Measurements from ENCODE around the gene BHLHA15.
A peak's percentile ranks its signal among the peaks of the same experiment; 100 is the strongest.

The BHLHA15 gene

DNA sequence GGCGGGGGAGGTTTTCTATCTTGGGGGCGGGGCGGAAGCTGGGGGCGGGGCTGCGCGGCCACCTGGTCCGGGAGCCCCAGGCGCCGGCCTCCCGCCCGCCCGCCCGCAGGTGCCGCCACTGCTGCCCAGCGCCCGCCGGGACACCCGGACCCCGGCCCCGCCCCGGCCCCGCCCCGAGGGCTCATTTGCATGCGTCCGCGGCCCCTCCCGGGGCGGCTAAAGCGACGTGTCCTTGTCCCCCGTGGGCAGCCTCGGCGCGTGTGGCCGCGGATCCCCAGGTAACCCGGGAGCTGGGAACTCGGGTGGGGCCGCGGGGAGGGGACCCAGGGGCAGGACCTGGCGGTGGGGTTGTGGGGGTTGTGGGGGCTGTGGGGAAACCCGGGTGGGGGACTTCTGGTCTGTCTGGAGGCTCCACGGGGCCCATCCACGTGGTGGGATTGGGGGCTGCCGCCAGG lies at the start of gene BHLHA15:
Gene BHLHA15 (plus strand): TSS at position 219 of the 455 bp plus-strand sequence. CDS start 871 bp downstream, outside the sequence.
- DNase-seq (ENCODE audit: low spot score) = peak; percentile 90

DNA sequence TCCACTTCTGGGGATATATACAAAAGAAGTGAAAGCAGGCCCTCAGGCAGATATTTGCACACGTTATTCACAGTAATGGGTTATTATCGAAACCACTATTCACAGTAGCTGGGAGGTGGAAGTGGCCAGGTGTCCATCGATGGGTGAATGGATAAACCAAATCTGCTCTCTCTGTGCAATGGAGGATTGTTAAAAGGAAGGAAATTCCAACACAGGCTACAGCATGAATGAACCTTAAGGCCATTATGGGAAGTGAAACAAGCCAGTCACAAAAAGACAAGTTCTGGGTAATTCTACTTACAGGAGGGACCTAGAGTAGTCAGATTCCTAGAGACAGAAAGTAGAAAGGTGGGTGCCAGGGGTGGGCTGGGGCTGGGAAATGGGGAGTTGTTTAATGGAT lies 48.5 kb upstream of the BHLHA15 start:
- no peak for DNase-seq (ENCODE audit: low spot score)

DNA sequence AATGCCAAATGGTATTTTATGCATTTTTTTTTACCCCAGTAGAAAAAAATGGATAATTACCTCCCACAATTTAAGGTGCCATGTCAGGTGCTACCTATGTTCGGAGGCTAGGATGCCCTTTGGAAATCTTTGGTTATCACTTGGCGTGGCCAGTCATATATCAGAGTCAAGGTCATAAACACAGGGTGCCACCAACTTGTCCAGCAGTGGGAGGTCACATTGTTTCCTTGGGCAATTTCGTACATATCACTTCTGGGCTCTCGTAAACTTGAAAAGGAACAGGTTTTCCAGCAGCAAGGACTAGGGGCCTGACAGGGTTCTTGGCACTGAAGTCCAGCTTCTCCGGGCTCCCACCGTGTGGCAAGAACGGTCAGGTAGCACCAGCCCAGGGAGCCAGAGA lies 48.0 kb upstream of the BHLHA15 start:
- DNase-seq (ENCODE audit: low spot score) = no peak

DNA sequence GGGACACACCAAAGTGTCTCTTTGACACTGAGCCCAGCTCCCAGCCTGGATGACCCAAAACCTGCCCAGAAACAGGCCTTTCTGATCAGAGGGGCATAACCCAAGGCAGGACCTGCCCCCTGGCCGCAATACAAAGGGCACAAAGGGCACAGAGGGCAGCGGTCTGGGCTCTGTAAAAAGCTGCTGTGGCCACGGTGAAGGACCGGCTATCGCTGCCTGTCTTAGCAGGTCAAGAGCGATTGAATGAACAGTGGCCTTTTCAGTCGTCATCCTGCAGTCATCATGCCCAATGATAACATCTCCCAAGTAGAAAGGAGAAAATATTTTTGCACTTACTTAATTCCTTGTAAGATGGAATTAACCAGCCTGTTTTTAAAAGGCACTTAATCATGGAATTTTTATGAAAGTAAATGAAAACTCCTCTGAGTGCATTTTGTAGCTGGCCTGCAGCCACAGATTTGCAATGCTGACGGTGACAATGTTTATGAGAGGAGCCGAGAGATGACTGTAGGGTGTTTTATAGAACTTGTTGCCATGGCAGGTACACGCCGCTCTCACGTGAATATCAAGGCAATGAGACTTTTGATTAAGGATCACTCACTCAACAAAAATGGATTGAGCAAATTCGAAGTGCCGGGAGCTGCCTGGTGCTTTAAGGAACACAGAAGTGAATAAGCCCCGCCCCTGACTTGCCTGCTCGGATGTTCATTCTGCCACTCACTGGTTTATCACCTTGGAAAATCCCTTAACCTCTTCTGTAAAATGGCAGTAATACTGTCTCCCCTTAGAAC lies 47.3 kb upstream of the BHLHA15 start:
- no peak for DNase-seq (ENCODE audit: low spot score)

DNA sequence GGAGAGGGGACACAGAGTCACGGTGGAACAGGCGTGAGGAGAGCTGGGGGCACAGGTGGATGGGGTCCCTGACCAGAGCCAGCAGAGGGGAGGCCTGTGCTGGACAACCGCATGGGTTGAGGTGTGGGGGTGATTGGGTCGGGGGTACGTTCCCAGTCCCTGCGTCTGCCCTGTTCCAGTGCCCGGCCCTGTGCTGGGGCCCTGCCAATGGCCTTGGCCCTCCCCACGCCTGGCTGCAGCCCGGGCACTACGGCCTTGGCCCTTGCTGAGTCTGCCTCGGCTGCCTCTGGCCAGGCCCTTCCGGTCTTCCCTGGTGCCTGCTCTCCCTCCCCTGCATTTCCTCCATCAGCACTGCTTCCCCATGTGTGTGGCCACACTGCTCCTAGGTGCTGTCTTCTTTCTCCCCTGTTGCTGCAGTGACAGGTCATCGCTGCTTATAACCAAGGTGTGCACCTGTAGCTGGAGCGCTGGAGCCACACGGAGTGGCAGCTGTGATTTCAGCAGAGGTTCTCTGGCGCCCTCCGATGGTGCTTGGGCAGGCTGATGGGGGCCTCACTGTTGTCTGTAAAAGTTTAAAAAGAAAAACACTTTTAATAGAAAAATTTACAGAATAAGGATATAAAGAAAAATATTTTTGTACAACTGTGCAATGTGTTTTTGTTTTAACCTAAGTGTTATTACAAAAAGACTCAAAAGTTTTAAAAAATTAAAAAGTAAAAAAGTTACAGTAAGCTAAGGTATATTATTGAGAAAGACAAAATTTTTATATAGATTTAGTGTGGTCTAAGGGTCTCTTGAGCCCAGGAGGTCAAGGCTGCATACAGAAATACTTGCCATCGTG lies 45.2 kb upstream of the BHLHA15 start:
- peak; percentile 73 for DNase-seq (ENCODE audit: low spot score)

DNA sequence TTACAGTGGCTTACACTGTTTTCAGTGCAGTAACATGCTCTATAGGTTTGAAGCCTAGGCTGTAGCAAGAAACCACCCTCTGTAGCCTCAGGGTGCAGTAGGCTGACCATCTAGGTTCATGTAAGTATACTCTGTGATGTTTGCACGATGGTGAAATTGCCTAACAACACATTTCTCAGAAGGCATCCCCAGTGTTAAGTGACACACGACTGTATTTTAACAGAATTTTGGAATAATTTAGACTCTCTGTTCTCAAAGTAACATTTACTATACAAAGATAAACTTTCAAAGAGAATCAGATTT lies 44.6 kb upstream of the BHLHA15 start:
- no peak for DNase-seq (ENCODE audit: low spot score)

DNA sequence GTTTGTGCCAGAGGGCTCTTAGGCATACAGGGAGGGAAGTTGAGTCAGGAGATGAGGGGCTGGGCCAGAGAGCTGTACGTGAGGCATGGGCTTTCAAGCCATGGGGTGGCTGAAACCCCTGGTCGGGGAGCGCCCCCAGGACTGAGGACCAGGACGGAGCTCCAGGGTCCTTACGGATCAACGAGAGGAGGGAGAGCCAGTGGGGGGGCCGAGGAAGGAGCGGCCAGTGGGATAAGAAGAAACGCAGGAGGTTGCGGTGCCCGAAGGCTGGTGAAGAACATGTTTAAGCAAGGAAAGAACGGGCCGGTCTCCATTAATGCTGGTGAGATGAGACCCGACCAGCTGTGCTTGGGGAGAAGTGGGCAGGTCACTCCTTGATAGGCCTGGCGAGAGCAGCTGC lies 43.6 kb upstream of the BHLHA15 start:
- no peak for DNase-seq (ENCODE audit: low spot score)

DNA sequence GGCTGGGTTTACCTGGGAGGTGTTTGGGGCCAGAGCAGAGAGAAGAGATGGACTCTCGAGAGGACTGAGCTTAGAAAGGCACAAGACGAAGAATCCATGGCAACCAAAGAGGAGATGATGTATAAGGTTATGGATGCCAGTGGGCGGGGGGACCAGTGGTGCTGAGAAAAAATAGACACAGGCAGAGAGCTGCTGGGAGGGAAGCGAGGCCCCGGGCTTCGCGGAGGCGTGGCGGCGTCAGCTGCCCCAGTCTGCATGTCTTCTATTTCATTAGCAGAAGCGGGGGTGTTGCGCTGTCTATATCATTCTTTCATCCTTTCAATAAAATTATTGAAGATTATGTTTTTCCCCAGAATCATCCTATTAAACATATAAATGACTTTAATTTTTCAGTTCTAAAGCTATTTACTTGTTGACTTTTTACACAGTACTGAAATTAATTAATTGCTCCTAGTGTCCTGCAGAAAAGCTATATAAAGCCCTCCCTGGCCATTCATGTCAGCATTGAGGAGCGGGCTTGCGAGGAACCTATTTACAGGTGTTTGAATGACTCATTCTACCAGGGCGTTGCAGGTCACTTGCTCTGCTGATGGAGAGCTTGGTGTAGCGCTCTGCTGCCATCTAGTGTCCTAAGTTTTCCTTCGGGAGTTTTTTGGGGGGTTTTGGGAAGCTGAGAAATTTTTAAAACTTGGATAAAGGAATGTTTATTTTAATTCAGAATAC lies 42.9 kb upstream of the BHLHA15 start:
- peak; percentile 75 for DNase-seq (ENCODE audit: low spot score)

DNA sequence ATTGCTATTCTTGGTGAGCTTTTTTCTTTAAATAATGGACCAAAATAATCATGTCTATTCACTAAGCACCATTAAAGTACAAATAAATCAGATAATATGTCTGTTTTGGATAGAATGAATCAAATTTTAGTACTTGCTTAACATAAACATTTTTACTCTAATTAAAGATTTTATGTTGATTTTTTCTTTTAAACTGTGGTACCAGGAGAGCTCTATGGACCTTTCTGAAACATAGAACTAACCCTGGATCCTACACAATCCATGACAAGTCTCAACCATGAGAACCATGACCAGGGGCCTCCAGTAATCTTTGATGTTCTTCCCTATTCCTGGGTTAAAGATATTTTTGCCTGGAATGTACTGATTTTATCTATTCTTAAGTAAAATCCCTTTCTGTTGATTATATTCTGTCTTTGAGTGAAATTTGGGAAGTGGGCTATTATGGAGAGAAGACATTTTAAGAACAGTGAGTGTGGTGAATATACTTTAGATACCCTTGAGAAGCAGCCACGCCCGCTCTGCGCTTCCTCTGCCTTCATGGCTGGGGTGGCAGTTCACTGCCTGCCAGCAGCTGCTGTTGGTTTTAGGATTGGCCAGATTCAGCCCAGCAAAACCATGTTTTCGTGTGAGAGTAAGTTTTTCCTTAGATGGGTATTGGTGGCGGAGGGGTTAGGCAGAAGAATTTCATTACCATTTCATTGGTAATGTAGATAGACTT lies 42.2 kb upstream of the BHLHA15 start:
- no peak for DNase-seq (ENCODE audit: low spot score)

DNA sequence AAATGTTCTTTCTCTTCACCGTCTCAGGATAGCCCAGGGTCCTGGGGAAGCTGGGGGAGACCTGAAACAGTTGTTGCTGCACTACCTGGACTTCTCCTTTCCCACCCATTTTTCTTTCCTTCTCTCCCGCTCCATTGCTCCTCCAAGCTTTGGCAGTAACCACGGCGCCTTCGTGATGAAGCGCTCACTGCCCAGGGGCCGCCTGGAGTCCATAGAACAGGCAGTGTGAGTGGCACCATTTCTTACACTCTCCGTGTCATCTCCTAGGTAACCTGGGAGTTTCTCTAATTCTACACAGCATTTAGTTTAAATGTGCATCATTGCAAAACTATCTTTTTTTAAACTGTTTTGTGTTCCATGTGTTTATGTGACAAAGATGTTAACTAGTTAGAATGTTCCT lies 40.3 kb upstream of the BHLHA15 start:
- DNase-seq (ENCODE audit: low spot score) = no peak

DNA sequence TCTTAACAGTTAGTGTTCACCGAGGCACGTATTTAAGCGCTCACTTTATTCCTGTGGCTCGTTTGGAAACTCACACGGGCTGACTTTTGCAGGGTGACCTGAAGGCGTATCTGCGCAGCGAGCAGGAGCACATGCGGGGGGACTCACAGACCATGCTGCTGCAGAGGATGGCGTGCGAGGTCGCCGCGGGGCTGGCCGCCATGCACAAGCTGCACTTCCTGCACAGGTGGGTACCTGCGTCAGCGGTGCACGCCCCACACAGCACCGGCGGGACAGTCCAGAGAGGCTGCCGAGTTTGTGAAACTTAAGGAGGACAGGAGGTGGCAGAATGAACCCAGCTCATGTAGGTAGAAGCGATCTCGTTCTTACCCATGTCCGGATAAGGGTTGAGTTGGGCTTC lies 39.8 kb upstream of the BHLHA15 start:
- DNase-seq (ENCODE audit: low spot score) = no peak

DNA sequence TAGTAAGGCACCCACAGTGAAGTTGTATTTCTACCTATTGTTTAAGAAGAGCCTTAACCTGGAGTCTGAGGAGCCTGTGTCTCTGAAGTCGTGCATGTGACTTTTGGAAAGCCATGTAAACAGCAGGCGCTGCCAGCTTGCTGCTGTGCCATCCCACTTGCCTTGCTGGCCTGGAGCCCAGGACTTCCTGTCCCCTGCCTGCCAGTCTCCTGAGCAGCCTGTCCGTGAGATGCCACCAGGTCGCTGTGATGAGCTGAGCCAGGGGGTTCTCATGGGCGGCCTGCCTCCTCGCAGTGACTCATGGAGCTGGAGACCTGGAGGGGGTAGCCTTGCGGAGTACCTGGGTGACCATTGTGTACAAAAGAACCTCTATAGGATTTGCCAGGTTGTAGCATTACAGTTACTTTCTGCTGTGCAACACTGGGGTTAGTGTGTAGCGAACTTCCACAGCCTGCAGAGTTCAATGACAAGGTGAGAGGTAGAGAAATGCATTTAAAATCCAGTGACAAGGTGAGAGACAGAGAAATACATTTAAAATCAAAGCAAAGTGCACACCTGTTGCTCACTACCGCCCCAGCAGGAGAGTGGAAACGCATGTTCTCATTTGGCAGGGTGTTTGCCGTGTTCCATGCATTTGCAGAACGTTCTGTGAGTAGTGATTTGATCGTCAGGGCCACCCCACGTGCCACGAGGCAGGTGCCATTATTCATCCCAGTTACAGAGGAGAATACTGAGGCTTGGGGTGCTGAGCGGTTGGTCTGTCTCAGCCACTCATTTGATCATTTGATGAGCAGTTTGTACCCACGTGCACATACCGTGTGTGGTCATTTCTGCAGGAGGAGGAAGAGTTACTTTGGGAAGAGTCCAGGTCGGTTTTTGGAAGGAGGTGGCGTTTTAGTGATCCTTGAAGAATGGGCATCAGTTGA lies 36.6 kb upstream of the BHLHA15 start:
- no peak for DNase-seq (ENCODE audit: low spot score)

DNA sequence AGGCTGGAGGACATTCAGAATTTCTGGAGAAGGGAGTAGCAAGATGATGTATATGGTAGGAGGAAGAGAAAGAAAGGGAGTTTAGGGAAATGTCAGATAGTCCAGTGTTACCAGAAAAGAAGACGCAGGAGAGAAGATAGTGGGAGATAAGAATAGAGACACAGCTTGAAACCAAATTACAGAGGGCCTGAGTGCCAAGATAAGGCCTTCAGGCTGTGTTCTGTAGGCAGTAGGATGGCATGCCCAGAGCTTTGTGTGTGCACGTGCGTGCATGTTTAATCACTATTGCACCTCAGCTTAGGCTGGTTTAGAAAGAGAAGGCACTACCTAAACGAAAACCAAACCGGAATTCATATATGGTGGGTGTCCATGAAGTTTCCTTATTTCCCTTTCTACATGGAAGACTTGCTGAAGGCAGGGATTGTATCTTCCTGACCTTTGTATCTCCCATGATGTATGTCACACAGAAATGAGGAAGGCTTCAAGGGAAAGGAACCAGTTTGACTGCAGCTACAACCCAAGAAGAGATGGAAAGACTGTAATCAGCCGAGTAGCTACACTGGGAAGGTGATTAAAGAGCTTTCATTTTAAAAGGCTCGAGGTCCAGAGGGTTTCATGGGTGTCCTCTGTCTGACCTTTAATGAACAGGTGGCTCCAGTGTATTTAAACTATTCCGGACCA lies 35.8 kb upstream of the BHLHA15 start:
- no peak for DNase-seq (ENCODE audit: low spot score)

DNA sequence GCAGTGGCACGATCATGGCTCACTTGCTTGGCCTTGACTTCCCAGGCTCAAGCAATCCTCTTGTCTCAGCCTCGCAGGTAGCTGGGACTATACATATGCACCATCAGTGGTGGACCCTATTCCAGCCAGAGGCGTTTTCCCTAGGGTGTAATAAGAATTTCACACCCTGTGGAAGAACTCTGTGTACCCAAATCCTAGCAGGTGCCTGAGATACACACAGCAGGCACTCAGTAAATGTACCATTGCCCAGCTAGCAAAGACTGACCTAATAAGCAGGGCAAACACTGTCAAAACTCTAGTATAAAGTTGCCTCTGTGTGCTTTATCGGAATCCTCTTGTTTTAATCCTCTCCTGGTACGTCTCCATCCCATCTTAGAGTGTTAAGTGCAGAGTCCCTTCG lies 33.7 kb upstream of the BHLHA15 start:
- DNase-seq (ENCODE audit: low spot score) = no peak

DNA sequence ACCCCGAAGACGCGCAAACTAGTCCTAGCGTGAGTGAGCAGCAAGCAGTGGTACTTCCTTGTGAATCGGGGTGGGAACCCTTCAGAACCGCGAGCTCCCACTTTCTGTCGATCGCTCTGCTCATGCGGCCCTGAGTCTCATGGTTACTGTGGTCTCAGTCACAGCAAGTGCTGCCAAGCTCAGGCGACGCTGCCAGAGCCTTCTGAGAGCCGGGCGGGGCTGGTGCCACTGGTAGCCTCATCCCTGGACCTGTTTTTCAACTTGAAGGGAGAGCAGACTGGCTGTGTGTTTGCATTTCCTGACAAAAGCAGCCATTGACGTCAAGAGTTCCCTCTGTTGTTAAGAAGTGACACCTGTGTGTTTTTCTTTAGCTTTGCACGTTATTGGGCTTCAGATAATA lies 32.9 kb upstream of the BHLHA15 start:
- no peak for DNase-seq (ENCODE audit: low spot score)

DNA sequence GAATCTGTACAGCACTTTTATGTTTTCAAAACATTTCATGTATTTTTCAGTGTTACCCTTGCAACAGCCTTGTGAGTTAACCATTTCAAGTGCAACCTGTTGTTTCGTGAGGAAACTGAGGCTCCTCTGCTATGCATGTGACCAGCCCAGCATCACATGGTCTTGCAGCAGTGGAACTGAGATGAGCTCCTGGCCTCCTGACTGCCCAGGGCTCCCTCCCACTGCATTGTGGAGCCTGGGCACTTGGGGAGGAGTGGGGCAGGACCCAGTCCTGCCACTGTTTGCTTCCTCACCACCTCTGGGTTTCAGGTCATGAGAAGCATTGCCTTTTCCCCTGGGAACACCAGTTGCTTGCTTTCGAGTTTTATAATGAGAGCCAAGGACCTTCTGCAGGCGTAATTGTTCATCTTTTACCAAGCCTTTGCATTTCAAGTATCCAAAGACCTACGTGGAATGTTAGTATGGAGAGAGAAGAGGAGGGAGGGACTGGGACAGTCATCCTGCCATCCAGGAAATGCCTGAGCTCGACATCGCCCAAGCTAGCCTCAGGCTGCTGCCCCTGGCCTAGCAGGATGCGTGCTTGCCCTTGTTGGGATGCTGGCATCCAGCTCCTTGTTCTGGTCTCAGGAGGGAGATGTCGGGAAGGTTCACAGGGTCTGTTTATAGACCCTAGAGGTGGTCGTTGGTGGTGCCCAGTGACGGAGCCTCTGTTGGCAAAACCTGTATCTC lies 32.3 kb upstream of the BHLHA15 start:
- DNase-seq (ENCODE audit: low spot score) = no peak

DNA sequence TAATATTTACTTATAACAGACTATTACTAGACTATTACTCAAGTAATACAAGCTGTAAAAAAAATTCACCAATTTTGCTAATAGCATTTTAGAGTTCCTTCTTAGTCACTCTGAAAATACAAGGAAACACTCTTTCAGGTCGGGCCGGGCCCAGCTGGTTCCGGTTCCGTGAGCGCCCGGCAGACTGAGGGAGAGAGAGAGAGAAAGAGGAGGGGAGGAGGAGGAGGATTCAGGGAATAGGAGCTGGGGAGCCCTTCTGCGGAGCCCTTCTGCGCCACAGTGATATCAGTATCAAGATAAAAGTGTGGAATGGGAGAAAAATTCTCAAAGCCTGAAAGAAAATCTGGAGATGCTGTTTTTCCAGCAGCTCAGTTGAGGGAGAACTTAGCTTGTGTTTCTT lies 30.5 kb upstream of the BHLHA15 start:
- no peak for DNase-seq (ENCODE audit: low spot score)

DNA sequence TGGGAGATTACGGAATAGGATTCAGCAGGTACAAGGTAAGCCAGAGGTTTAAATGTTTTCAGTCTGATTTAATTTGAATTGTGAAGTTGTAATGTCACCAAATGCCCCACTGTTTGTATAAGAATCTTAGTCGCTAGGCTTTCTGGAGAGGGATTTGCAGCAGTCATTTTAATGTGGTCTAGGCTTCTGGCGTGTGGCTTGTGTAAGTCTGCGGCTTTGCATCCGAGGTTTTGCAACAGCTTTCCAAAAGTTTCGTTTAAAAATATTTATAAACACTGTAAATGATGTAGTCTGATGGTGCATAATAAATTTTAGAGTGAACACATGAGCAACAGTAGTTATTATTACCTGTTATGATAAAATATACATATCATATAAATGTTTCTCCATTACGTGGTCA lies 26.1 kb upstream of the BHLHA15 start:
- DNase-seq (ENCODE audit: low spot score) = no peak

DNA sequence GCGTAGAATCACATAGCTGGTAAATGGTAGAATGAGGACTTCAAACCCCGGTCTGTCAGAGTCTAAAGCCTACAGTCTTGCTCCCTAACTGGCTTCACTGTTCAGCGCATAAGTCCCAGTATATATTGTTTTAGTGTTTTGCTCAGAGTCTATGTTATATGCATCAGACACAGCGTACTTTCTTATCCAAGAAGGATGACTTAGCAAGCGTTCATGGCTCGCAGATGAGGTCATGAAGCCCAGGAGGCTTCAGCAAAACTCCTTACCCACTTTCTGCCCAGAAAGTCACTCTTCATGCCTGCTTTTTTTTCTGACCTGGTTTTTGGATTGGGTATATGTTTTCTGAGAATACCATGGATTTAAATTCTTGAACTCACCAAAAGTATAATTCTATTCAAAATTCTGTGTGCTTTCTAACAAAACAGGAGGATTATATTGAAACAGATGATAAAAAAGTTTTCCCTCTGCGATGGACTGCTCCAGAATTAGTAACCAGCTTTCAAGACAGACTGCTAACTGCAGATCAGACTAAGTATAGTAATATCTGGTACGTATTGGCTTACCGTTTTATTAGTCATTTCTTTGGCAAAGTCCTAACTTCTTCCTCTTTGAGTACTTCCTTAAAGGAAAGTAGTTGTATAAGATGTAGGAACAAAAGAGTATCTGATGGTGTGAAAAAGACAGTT lies 24.6 kb upstream of the BHLHA15 start:
- no peak for DNase-seq (ENCODE audit: low spot score)
